Lower leg skin (tissue), 4 donors: ENCODE results near the gene COL4A1. TPM values are rescaled to one million over a fixed set of nuclear protein-coding genes. Genes with fewer than 3 reads are reported as not detected.

Source experiments
- DNase-seq, 2 donors: peaks; one replicate each; pipeline ENCODE4 v3.0.0-alpha.2; 2019; ENCODE audit warnings: low spot score in 2 of 2
- H3K4me3 ChIP-seq: fragments of 200-600 bp; sonication (generic); 2 replicates; pipeline ENCODE4 v1.5.1; 2017; ENCODE audit warnings: mild to moderate bottlenecking, low read depth; ENCODE audit not compliant: poor library complexity, severe bottlenecking
- CTCF ChIP-seq, 3 donors: fragments of 450-650 bp; IDR thresholded peaks; one replicate each; pipeline ENCODE4 v1.5.1; 2016; ENCODE audit warnings: antibody characterized with exemption in 3 of 3, mild to moderate bottlenecking in 3 of 3, moderate library complexity in 2 of 3
- POLR2A ChIP-seq, 2 donors: fragments of 450-650 bp; IDR thresholded peaks; one replicate each; pipeline ENCODE4 v1.6.1; 2016 to 2017; ENCODE audit warnings: antibody characterized with exemption in 2 of 2, mild to moderate bottlenecking in 1 of 2, moderate library complexity in 1 of 2
- WGBS, 2 donors: methylation state at CpG; one replicate each; pipeline ENCODE4 v1.1.5; 2018; 5-methylcytosine and 5-hydroxymethylcytosine counted together
- intact Hi-C: fragments of 100-400 bp; cut with DNase I; formaldehyde crosslinking; loops from one replicate; pipeline ENCODE4 v1.15.0; 2023; ENCODE audit warnings: low total_unique reads
- total RNA-seq, 4 donors: library from RNA; depleted of rRNA; stranded (reverse); fragments of >200 nt; gene quantifications; one replicate each; pipeline ENCODE4 v1.1.0, GENCODE V29; 2016

COL4A1 gene
- total RNA-seq, 4 donors from 2014 or later: 41.0 to 105 (median 56.7) TPM

GRCh38 chr13:110233181-110233950, 73.6 kb downstream of the COL4A1 start:
- no peak overlapping the region for H3K4me3 ChIP-seq
- TF ChIP-seq POLR2A (IDR thresholded peaks at IDR 0.05) (no peak), CTCF (IDR thresholded peaks at IDR 0.05) (no peak)
- WGBS, 2 donors: 38 to 51% methylated on average over 20 of the region's 20 CpGs
- intact Hi-C loops: no loop called here
- DNase-seq: peak; percentile 65 to 93

GRCh38 chr13:110232756-110233155, 74.2 kb downstream of the COL4A1 start:
- DNase-seq: no peak
- no peak for TF ChIP-seq POLR2A (IDR thresholded peaks at IDR 0.05)
- no peak for TF ChIP-seq CTCF (IDR thresholded peaks at IDR 0.05)
- no peak overlapping the region for H3K4me3 ChIP-seq
- intact Hi-C loops: no loop called here
- 49 to 51% methylated on average over 11 of the region's 11 CpGs for WGBS, 2 donors

- DNase-seq: no peak
- no peak overlapping the region for H3K4me3 ChIP-seq
- no peak for TF ChIP-seq POLR2A (IDR thresholded peaks at IDR 0.05)
- no peak for TF ChIP-seq CTCF (IDR thresholded peaks at IDR 0.05)
- 52 to 58% methylated on average over 5 of the region's 5 CpGs for WGBS, 2 donors
- intact Hi-C loops: no loop called here
Observed at GRCh38 chr13:110232142-110232541, 74.8 kb downstream of the COL4A1 start.

- WGBS, 2 donors: 83 to 85% methylated on average over 16 of the region's 16 CpGs
- intact Hi-C loops: no loop called here
- DNase-seq: no peak
Observed at GRCh38 chr13:110231348-110232047, 75.5 kb downstream of the COL4A1 start.

GRCh38 chr13:110230661-110231347, 76.2 kb downstream of the COL4A1 start:
- 67 to 70% methylated on average over 18 of the region's 18 CpGs for WGBS, 2 donors
- no peak for DNase-seq
- H3K4me3 ChIP-seq: no peak overlapping the region
- TF ChIP-seq CTCF (IDR thresholded peaks at IDR 0.05) (no peak), POLR2A (IDR thresholded peaks at IDR 0.05) (no peak)
- intact Hi-C loops: no loop called here

More at GRCh38 chr13:110231348-110232047, 75.5 kb downstream of the COL4A1 start:
- TF ChIP-seq POLR2A (IDR thresholded peaks at IDR 0.05): no peak
- no peak for TF ChIP-seq CTCF (IDR thresholded peaks at IDR 0.05)
- H3K4me3 ChIP-seq: no peak overlapping the region
